GM19455 (cell line): Measurements from ENCODE around the gene USH2A.

Experiments used
- ATAC-seq: cut with Tn5 transposase; IDR thresholded peaks from one replicate; pipeline ENCODE4 v1.9.1; 2021; ENCODE audit not compliant: unreplicated experiment

Gene USH2A, protein sequence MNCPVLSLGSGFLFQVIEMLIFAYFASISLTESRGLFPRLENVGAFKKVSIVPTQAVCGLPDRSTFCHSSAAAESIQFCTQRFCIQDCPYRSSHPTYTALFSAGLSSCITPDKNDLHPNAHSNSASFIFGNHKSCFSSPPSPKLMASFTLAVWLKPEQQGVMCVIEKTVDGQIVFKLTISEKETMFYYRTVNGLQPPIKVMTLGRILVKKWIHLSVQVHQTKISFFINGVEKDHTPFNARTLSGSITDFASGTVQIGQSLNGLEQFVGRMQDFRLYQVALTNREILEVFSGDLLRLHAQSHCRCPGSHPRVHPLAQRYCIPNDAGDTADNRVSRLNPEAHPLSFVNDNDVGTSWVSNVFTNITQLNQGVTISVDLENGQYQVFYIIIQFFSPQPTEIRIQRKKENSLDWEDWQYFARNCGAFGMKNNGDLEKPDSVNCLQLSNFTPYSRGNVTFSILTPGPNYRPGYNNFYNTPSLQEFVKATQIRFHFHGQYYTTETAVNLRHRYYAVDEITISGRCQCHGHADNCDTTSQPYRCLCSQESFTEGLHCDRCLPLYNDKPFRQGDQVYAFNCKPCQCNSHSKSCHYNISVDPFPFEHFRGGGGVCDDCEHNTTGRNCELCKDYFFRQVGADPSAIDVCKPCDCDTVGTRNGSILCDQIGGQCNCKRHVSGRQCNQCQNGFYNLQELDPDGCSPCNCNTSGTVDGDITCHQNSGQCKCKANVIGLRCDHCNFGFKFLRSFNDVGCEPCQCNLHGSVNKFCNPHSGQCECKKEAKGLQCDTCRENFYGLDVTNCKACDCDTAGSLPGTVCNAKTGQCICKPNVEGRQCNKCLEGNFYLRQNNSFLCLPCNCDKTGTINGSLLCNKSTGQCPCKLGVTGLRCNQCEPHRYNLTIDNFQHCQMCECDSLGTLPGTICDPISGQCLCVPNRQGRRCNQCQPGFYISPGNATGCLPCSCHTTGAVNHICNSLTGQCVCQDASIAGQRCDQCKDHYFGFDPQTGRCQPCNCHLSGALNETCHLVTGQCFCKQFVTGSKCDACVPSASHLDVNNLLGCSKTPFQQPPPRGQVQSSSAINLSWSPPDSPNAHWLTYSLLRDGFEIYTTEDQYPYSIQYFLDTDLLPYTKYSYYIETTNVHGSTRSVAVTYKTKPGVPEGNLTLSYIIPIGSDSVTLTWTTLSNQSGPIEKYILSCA (N-terminal part only)

DNA sequence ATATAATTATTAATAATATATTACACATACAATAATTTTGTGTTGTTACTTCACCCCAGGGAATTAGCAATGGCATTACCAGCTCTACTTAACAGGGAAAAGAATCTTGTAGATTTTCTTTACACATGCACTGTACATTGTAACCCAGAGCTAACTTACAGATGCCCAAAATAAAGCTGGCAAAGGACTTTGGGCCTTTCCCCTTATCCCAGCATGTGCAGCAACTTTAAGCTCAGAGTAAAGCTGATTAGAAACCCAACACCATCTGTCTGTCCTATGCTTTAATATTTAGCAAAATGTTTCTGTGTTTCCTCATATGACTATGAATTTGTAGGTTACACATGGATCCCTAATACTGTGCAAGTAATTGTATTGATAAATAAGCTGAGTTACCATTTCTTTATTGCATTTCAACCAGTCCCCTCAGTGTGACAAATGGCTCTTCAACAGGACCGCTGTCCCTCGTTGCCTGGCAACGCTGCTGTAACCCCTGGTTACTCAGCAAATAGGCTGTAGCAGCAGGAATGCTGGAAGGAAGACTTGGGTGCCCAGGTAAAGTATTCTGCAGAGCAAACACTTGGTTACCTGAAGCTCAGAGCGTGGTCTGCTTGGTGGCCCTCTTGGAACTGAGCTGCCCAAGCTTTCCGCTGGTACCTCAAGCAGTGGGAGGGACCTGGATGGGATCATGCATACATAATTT is at the start of gene USH2A:
Gene USH2A, minus strand, starts transcription at position 628 of the 700 bp plus-strand sequence. CDS start 1,112 bp downstream, outside the sequence.
- ATAC-seq, result no peak

DNA sequence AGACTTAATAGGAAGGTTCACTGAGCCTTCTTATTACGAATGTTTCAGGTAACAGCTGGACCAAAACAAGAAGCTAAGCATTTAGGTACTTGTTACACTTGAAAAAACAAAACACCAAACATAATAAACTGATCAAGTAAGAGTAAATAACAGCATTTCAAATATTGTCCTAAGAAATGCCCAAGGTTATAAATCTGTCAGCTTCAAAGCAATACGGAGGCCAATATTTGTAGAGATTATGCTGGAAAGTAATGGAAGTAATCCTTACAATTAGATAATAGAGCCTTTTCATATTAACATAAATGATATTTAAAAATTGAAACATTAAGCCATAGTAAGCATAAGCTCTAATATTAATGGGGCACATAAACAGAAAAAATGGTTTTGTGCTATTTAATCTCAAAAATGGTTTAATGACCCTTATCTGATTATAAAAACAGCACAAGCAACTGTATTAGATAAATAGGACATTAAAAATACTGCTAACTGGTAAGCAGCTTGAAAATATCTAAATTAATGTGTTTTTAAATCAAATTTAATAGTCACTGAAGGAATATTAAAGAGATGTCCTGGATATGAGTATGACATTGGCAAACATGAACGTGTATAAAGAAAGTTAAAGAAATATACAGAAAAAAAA is 43.0 kb upstream of the USH2A start:
- no peak for ATAC-seq

DNA sequence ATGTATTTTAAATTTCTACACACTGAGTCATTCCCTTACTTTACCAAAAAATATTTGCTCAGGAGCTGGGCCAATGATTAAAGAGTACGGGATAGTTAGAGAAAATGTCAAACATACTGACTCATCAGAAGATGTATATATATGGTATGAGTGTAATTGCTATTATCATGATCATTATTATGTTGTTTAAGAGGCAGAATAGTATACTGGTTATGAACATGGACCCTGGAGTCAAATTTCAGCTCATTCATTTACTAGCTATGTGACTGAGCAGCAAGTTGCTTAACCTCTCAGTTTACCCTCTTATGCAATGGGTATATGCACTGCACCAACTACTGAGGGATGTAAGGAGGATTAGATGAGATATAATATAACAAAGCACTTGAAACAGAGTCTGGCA is 41.2 kb upstream of the USH2A start:
- no peak for ATAC-seq

DNA sequence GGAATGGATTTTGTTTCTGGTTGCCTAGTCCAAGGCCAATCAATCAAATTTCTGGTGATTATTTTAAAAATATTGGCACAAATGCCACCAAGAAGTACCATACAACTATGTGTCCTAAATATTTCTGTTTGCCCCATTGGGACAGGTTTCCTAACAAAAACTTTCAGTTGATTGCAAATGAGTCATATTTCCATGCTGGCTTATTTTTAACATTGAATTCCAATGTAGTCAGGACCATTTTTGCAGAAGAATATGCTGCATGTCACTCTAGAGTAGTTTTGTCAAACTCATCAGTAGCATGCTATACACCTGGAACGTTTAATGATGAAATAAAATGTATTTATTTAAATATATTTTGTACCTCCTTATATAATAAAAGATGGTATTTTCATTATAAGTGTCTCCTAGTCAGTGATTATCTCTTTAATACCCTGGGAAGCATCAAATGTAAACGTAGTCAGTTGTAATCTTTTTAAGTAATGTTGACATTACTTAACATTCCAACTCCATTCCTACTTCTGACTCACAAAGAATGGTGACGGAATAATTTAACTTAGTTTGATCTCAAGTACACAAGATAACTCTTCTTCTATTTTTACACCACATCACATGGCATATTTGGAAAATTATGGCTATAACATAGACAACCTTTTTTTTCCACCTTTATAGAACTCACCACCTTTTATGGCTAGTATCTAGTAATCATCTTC is 39.0 kb upstream of the USH2A start:
- no peak for ATAC-seq

DNA sequence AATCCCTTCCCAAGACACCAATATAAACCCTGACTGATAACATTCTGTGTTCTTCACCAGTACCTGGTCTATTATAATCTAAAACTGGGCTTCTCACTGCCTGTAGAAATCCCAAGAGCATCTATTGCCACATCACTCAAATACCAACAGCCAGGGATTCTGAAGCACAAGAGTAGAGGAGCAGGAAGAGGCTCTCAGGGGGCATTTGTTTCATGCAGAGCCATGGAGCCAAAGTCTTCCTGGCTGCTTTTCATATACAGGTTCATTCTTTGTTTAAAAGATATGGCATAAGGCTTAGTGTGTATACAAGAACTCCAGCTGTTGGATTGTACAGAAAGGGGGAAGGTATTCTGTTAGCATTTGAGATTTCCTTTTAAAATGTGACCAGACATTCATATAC is 38.2 kb upstream of the USH2A start:
- ATAC-seq, result no peak

DNA sequence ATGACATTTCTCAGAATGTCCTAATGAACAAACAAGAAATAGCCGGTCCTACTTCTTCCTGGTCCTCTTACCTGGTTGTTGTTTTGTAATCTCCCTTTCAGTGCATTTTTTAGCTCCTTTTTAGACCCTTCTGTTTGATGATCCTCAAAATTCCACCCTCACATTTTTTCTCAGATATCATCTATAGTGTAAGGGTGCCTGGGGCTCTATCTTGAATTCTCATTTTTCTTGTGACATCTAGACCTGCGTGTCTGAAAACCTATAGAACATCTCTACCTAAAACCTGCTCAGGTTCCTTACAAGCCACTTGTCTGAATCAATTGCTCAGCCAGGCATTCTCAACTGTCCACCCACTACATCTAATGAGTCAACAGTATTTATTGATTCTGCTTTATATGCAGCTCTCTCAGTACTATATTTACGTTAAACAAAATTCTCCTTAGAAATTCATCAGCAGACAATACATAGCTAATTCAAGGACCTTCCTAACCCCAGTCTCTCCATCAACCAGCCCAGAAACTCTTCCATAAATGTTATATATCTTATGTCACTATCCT is 36.5 kb upstream of the USH2A start:
- ATAC-seq, result no peak

DNA sequence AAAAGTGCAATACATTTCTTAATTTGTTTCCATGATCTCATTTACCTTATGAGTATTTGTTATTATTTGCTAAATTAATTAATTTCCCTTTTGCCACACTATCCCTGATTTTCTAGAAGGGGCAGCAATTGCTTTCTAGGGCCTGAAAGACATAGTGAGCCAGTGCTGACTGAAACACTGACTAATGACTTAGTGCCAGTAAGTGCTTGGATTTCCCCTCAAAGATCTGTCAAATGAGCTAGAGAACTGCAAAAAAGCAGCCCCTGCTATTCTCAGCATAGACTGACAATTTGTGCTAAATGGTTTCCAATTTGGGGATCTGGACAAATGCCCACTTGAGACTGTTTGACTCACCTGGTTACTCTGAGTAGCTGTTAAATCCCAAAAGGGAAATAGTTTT is 35.6 kb upstream of the USH2A start:
- no peak for ATAC-seq

DNA sequence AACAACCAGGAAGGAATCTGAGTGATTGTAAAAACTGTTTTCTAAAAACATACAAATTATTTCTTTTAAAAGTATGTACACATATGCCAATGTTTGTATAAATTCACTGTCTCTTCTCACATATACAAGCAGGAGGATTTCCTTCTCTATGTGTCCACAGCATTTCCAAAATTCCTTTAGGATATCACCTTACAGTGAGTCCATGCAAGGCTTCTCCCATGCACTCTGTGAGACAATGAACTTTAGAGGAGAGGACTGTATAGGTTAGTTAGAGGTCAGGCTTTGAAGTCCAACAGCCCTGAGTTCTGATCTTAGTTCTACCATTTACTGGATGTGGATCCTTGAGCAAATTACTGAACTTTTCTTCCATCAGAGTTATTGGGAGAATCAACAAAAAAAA is 34.1 kb upstream of the USH2A start:
- no peak for ATAC-seq

DNA sequence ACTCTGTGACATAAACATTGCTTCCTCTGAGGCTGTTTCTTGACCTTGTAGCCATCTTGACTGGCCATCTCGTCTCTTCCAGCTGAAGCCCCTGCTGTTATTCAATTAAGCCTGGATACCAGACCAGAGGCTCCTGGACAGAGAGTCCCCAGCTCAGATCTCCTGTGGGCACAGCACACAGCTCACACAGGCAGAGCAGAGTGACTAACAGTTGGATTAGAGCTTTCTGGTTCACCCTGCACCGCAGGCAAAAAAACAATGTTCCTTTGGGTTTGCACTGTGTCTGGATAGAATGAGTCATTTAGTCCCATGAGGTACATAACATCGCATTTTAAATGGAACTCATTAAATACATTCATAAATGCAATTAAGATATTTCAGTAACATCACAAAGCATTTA is 33.4 kb upstream of the USH2A start:
- no peak for ATAC-seq

DNA sequence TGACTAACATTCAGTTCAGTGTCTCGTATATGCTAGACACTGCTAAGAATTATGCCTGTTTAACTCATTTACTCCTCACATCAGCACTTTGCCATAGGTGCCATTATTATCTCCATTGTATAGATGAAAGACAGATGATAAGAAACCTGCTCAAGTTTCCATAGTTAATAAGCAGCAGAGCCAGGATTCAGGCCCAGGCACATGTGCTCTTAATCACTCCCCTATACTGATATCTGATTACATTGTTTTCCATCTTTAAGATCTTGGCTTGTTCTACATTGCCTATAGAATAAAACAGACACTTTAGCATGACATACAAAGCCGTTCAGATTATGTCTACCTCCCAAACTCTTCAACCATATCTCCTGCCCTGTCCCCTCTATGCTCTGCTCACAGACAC is 30.5 kb upstream of the USH2A start:
- no peak for ATAC-seq

DNA sequence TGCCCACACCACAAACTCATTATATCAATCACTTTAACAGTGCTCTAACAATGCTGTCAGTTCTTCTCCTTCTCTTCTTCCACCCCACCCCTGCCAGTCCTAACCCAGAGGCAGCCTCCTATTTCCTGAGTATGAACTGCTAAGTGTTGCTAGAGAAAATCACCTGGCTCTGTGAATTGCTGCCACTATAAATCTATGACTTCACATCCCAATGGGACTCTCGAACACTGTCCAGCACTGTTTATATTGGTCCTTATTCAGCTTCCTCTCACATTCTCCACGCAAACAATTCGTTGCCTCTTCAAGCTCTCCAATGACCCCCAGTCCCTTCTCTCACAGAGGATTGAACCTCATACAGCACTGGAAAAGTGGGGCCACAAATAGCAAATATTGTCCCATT is 27.0 kb upstream of the USH2A start:
- no peak for ATAC-seq

DNA sequence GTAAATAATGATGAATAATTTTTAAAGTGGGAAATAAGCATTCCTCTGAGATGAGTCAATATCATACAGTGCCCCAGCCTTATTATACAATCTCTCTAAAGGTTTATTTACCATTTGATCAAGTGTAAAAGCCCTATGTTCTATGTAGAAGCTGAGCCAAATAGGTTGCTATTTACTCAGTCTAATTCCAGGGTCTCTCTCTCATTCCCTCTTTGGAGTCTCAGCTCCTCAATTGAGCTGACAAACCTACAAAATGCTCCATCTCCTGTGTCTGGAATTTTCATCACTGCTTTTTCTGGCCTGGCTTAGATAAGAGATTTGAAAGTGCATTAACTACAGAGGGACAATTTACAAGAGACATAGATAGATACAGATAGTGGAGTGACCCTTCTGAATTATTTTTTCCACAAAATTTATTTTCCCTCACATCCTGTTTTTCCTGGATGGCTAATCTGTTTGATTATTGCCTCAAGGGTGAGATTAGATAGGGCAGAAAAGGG is 24.8 kb upstream of the USH2A start:
- ATAC-seq, result no peak

DNA sequence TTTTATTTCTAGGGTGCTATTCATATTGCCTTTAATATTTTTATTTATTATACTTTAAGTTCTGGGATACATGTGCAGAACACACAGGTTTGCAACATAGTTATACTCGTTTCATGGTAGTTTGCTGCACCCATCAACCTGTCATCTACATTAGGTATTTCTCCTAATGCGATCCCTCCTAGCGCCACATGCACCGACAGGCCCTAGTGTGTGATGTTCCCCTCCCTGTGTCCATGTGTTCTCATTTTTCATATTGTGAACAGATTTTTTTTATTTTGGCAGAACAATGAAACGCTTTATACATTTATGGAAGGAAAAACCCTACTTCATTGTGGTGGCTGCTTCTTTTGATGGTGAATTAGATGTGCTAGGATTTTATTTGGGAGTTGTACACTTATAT is 14.4 kb upstream of the USH2A start:
- ATAC-seq, result no peak

DNA sequence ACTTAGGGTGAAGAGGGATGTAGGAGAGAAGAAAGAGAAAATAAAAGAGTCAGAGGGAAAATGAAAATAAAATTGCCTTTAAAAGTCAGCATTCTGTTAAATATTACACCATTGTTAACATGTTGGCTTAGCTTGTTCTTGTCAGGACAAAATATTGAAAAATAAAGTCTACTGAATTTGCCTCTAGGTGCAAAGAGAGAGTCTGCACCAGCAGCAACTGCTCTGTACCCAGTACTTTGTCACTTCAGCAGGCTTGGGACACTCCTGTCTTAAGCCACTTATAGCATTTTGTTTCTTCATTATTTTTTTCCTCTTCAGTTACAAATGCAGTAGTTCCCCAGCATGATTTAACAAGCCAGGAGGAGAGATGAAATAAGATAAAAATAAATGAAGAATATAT is 11.0 kb upstream of the USH2A start:
- ATAC-seq, result no peak

DNA sequence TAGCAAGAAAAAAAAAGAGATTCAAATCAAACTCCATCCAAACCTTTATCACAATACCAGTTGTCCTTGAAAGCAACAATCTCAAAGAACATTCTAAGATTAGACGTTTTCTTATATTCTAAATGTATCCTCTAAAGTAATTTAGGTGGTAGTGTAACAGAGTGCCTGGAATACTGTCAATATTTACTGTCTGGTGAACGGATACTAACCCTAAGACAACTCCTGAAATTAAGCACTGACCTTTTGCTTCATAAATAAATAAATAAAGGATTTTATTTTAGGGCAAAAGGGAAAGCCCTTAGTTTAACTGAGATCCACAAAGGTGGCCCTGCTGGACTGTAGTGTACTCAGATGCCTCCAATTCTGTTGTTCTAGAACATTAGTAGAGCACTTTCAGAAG is 9.9 kb upstream of the USH2A start:
- ATAC-seq, result no peak

DNA sequence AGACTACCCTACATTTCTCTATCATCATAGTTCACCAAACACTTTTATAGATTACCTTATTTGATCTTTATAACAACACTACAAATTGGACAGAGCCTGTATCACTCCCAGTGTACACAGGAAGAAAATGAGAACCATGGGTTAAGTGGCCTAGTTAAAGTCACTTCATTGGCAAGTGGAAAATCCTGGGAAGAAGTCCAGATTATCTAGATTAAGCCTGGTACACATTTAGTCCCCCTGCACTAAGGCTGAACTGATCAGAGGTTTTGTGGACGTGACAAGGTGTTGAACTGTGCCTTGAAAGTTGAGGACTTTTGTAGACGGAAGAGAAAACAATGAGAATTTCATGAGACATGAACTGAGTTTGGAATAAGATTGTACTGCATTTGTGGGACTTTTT is 7.5 kb upstream of the USH2A start:
- ATAC-seq, result no peak

DNA sequence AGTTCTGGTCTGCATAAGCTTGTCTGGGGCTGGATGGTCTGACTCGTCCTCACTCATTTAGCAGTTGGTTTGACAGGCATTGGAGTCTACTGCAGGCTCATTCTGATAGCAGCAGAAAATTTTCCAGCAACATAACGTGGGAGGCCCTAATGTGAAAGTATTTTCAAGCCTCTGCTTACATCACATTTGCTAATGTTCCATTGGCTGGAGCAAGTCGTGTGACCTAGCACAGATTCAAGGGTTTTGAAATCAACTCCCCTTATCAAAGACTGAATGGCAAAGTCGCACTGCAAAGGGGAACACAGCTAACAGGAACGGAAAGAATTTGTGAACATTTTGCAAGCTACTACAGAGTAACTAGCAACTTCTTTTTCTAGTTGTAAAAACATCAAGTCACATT is 2.3 kb upstream of the USH2A start:
- ATAC-seq, result no peak

DNA sequence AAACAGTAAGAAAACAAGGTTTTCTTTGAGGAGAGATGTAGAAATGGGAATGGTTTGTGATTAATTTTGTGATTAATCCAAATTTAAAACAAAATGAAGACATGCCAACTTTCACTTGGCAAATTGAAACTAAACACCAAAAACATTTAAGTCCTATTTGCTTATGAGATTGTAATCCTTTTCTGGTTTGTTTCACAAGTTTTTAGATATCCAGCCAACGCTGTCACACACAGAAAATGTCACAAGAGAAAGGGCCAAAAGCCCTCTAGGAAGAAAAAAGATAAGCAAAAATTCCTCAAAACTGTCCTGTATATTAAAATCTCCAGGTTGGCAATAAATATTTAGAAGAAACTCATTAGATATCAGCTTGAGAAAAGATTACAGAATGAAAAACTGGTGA is 2.5 kb downstream of the USH2A start:
- ATAC-seq, result no peak

DNA sequence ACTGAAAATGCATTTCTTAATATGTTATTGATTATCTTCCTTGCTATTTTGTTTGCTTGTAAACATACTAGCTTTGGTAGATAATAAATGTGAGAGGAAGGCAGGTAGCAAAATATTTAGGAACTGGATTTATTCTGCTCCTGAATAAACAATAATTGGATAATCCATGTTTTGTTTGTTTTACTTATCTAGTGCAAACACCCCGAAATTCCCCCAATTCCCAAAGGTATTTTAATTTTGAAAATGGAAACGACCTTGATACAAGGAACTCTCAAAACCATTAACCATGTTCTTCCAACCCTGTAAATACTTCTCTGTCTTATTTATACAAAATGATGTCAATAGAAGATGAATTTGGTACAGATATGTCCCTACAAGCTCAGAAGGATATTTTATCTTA is 3.0 kb downstream of the USH2A start:
- ATAC-seq, result no peak
